Tibial nerve (tissue), 4 donors: Measurements from ENCODE around the gene CERS6.

Source experiments
- EP300 ChIP-seq, 2 donors: sonication (generic); formaldehyde crosslinking; IDR thresholded peaks; one replicate each; pipeline ENCODE4 v1.6.1; 2017; ENCODE audit warnings: antibody characterized with exemption in 2 of 2, mild to moderate bottlenecking in 1 of 2
- TF ChIP-seq, protein P1 (sequence below), 5 experiments: fragments of 200-600 bp in 3 of 5; fragments of 450-650 bp in 2 of 5; sonication (generic) in 3 of 5; IDR thresholded peaks; one replicate each; pipeline ENCODE4 v1.5.1; 2016 to 2019; ENCODE audit warnings: antibody characterized with exemption in 5 of 5, mild to moderate bottlenecking in 3 of 5, moderate library complexity in 2 of 5

DNA sequence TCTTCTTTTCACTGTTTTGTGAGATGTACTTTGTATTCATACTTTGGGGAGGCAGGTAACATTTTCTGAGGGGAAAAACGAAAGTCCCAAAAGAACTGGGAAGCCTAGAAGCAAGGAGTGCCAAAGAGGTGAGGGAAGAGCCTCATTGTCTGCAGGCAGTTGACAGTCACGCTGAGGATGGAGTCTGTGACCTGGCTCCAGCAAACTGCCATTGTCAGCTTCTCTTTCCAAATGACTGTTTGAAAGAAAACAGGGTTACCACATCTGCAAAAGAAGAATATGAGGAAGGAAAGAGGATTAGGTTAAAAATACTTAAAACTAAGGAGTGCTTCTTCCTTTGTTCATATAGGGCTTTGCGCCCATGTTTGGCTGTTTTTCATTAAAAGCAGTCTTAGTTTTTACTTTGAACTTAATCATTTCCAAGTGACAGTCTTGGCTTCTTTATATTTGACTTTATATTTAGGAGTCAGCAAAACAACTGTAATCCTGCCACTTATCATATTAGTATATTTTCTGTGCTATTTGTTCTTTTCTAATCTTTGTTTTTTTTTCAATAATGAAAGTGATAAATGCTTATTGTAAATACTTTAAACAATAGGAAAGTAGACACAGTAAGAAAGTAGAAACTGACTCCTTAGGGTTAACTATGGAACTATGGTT lies 35.0 kb downstream of the CERS6 start:
- TF ChIP-seq, protein P1, sequence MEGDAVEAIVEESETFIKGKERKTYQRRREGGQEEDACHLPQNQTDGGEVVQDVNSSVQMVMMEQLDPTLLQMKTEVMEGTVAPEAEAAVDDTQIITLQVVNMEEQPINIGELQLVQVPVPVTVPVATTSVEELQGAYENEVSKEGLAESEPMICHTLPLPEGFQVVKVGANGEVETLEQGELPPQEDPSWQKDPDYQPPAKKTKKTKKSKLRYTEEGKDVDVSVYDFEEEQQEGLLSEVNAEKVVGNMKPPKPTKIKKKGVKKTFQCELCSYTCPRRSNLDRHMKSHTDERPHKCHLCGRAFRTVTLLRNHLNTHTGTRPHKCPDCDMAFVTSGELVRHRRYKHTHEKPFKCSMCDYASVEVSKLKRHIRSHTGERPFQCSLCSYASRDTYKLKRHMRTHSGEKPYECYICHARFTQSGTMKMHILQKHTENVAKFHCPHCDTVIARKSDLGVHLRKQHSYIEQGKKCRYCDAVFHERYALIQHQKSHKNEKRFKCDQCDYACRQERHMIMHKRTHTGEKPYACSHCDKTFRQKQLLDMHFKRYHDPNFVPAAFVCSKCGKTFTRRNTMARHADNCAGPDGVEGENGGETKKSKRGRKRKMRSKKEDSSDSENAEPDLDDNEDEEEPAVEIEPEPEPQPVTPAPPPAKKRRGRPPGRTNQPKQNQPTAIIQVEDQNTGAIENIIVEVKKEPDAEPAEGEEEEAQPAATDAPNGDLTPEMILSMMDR (IDR thresholded peaks at IDR 0.05): no peak
- no peak for TF ChIP-seq EP300 (IDR thresholded peaks at IDR 0.05)
